Measurements from ENCODE around the gene SERBP1. TPM values are rescaled to one million over a fixed set of nuclear protein-coding genes. Genes with fewer than 3 reads are reported as not detected.

Gene SERBP1
- 100 to 1,000 TPM; 115 to 307 (median 143) TPM for total RNA-seq

- Histone ChIP-seq H3K27ac (peak within 1 kb of the TSS; percentile 91), H3K9me3 (no peaks in the 10 kb centered on the region), H3K27me3 (no peaks in the 10 kb centered on the region), H3K4me1 (no peaks in the 10 kb centered on the region), H3K4me3 (peak within 1 kb of the TSS; percentile 73 to 82), H3K36me3 (no peaks in the 10 kb centered on the region)
- intact Hi-C loops (cut with DNase I; ENCODE audit: low total_unique reads): no loop called here
- TF ChIP-seq CTCF (IDR thresholded peaks at IDR 0.05): peak in 1 of 4 experiments; percentile 8
- peak; percentile 84 to 86 for TF ChIP-seq POLR2A (IDR thresholded peaks at IDR 0.05)
- DNase-seq: peak; percentile 95 to 97
Observed at GRCh38 chr1:67430358-67431155, at the start of gene SERBP1. TSS of gene SERBP1 (minus strand) at chr1:67430402. CDS start at chr1:67430300, 102 bp downstream.

DNA sequence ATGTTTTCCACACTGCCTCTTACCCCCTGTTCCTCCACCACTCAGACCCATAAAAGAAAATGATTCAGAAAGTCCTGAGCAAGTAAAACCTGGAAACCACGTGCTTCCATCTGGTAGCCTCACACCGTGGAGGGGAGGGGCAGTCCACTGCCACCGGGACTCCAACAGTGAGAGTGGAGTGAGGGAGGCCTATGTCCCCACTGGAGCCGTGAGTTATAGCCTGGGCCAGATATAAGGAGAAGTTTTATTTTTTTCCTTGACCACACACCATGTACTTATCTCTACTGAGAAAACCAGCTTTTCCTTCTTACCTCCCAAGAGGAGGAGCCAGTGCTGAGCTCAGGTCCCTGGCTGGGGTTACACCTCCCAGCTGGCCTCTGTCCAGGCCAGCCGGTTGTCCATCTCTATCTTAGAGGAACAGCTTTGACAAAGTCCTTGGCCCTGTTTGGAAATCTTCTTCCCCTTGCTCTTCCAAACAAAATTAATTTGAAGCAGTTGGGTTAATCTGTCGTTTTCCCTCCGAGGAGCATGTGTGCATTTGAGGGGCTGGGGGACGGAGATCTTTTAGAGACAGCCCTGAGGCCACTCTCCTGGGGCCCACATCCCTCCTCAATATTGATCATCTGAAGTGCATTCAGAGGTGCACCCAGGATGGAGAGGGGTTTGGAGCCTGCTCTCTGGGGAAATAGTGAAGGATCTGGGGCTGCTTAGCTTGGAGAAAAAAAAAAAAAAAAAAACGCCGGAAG, 49.1 kb upstream of the SERBP1 start:
- Histone ChIP-seq H3K4me1 (no peaks in the 10 kb centered on the region), H3K9me3 (no peaks in the 10 kb centered on the region), H3K4me3 (no peak overlapping the region), H3K36me3 (no peaks in the 10 kb centered on the region), H3K27ac (peak overlapping the region; percentile 6 to 39), H3K27me3 (no peaks in the 10 kb centered on the region)
- no peak for TF ChIP-seq CTCF (IDR thresholded peaks at IDR 0.05)
- no peak for TF ChIP-seq POLR2A (IDR thresholded peaks at IDR 0.05)
- intact Hi-C loops (cut with DNase I; ENCODE audit: low total_unique reads): no loop called here
- peak; percentile 75 to 77 for DNase-seq

DNA sequence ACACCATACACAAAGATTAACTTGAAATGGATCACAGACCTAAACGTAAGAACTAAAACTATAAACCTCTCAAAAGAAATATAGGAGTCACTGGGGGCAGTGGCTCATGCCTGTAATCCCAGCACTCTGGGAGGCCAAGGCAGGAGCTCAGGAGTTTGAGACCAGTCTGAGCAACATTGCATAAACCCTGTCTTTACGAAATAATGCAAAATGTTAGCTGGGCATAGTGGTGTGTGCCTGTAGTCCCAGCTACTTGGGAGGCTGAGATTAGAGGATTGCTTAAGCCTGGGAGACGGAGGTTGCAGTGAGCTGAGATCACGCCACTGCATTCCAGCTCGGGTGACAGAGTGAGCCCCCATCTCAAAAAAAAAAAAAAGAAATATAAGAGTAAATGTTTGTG, 46.7 kb upstream of the SERBP1 start:
- no peak for TF ChIP-seq POLR2A (IDR thresholded peaks at IDR 0.05)
- TF ChIP-seq CTCF (IDR thresholded peaks at IDR 0.05): no peak
- DNase-seq: no peak
- H3K4me3 ChIP-seq: no peak overlapping the region
- H3K9me3 ChIP-seq: no peaks in the 10 kb centered on the region
- H3K4me1 ChIP-seq: no peaks in the 10 kb centered on the region
- no peaks in the 10 kb centered on the region for H3K36me3 ChIP-seq
- intact Hi-C loops (cut with DNase I; ENCODE audit: low total_unique reads): no loop called here
- H3K27me3 ChIP-seq: no peaks in the 10 kb centered on the region
- no peak overlapping the region for H3K27ac ChIP-seq

DNA sequence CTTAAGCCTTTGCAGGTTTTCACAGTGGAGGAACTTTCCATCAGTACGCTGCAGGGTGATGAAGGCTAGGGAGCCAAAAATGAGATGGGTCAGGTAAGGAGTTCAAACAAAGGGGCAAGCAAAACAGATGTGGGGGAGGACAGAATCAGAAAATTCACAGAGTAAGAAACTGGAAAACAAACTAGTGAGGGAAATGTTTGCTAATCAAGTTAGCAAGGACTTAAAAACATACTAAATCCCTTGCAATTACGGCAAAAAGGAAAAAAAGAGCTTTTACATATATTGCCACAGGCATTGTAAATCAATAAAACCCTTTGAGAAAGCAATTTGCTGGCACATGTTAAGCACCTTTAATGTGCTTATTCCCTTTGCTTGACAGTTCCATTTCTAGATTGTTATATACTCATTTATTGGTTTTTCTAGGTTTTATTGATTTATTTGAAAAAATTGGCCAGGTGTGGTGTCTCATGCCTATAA, 45.8 kb upstream of the SERBP1 start:
- Histone ChIP-seq H3K27me3 (no peaks in the 10 kb centered on the region), H3K9me3 (no peaks in the 10 kb centered on the region), H3K36me3 (no peaks in the 10 kb centered on the region), H3K27ac (no peak overlapping the region), H3K4me3 (no peak overlapping the region), H3K4me1 (no peaks in the 10 kb centered on the region)
- intact Hi-C loops (cut with DNase I; ENCODE audit: low total_unique reads): no loop called here
- no peak for DNase-seq
- TF ChIP-seq POLR2A (IDR thresholded peaks at IDR 0.05) (no peak), CTCF (IDR thresholded peaks at IDR 0.05) (no peak)

- intact Hi-C loops (cut with DNase I; ENCODE audit: low total_unique reads): no loop called here
- Histone ChIP-seq H3K36me3 (no peaks in the 10 kb centered on the region), H3K27me3 (no peaks in the 10 kb centered on the region), H3K9me3 (no peaks in the 10 kb centered on the region), H3K27ac (no peak overlapping the region), H3K4me1 (no peaks in the 10 kb centered on the region), H3K4me3 (no peak overlapping the region)
- TF ChIP-seq CTCF (IDR thresholded peaks at IDR 0.05): no peak
- no peak for TF ChIP-seq POLR2A (IDR thresholded peaks at IDR 0.05)
- no peak for DNase-seq
Observed at GRCh38 chr1:67472056-67472455, 41.9 kb upstream of the SERBP1 start.
